GM18873 (cell line): ENCODE results near the gene MYOD1.

Experiments
- ATAC-seq: cut with Tn5 transposase; IDR thresholded peaks from one replicate; pipeline ENCODE4 v1.9.1; 2021; ENCODE audit warnings: mild to moderate bottlenecking, moderate library complexity, moderate number of reproducible peaks; ENCODE audit not compliant: unreplicated experiment, low FRiP score

Gene MYOD1

GRCh38 chr11:17733261-17733660 lies 13.9 kb downstream of the MYOD1 start:
- ATAC-seq = no peak

GRCh38 chr11:17734418-17734911 lies 15.1 kb downstream of the MYOD1 start, which contains the start of gene KCNC1:
TSS of gene KCNC1 (plus strand) at chr11:17734781. CDS start at chr11:17736003, 1,222 bp downstream.
- ATAC-seq = no peak

- ATAC-seq = no peak
Observed at GRCh38 chr11:17734986-17735817, 15.8 kb downstream of the MYOD1 start.

- no peak for ATAC-seq
Observed at GRCh38 chr11:17735818-17736578, 16.6 kb downstream of the MYOD1 start.

- ATAC-seq = no peak
Observed at GRCh38 chr11:17736579-17736893, 17.2 kb downstream of the MYOD1 start.

GRCh38 chr11:17736930-17737817 lies 17.8 kb downstream of the MYOD1 start:
- ATAC-seq = no peak

GRCh38 chr11:17738151-17738973 lies 19.0 kb downstream of the MYOD1 start:
- ATAC-seq = no peak

GRCh38 chr11:17739945-17740338 lies 20.6 kb downstream of the MYOD1 start:
- ATAC-seq = no peak

GRCh38 chr11:17740649-17741235 lies 21.4 kb downstream of the MYOD1 start:
- ATAC-seq = no peak

- ATAC-seq = no peak
Observed at GRCh38 chr11:17741487-17741886, 22.1 kb downstream of the MYOD1 start.

GRCh38 chr11:17742019-17742418 lies 22.6 kb downstream of the MYOD1 start:
- no peak for ATAC-seq

GRCh38 chr11:17743026-17743807 lies 23.8 kb downstream of the MYOD1 start:
- ATAC-seq = no peak

GRCh38 chr11:17743808-17744119 lies 24.4 kb downstream of the MYOD1 start:
- no peak for ATAC-seq

GRCh38 chr11:17744151-17744940 lies 25.0 kb downstream of the MYOD1 start:
- ATAC-seq = no peak

- no peak for ATAC-seq
Observed at GRCh38 chr11:17745023-17745772, 25.8 kb downstream of the MYOD1 start.

GRCh38 chr11:17746096-17746495 lies 26.7 kb downstream of the MYOD1 start:
- ATAC-seq = no peak
